H1 (cell line): ENCODE results near the gene CHRNA1. TPM values are rescaled to one million over a fixed set of nuclear protein-coding genes. Genes with fewer than 3 reads are reported as not detected.

ENCODE experiments used
- CTCF ChIA-PET: fragments of 300-600 bp; sonication (Branson Sonifier 250); formaldehyde crosslinking; loops from one replicate; lab custom pipeline; 2021; ENCODE audit not compliant: partially characterized antibody; lab: Charles Lee
- POLR2A ChIA-PET: fragments of 300-600 bp; sonication (Branson Sonifier 250); formaldehyde crosslinking; loops from one replicate; lab custom pipeline; 2021; ENCODE audit warnings: inconsistent platforms; ENCODE audit not compliant: partially characterized antibody; lab: Charles Lee
- DNase-seq, 2 experiments: peaks; one replicate each; pipeline versions ENCODE4 v3.0.0 to v3.0.0-alpha.2; 2010 to 2022; ENCODE audit warnings: low spot score in 2 of 2, low read depth in 1 of 2, mixed read lengths in 1 of 2
- FAIRE-seq: peaks from 2 replicates; lab custom pipeline; 2011; peaks lifted over from hg19 to GRCh38; lab: Jason Lieb, UNC
- H2AFZ ChIP-seq: 2 replicates; pipeline ENCODE4 v1.8.1; 2012; ENCODE audit warnings: low read length, inconsistent platforms
- H2AK5ac ChIP-seq: 2 replicates; pipeline ENCODE4 v1.6.1; 2013; ENCODE audit warnings: low read depth, low read length
- H2BK120ac ChIP-seq: replicated peaks from 2 replicates; pipeline ENCODE3; 2013; ENCODE audit warnings: low read depth, low read length, inconsistent platforms
- H2BK12ac ChIP-seq: 2 replicates; pipeline ENCODE4 v1.6.1; 2013; ENCODE audit warnings: low read depth, low read length
- H2BK15ac ChIP-seq: 2 replicates; pipeline ENCODE4 v1.6.1; 2013; ENCODE audit warnings: low read length
- H2BK20ac ChIP-seq: 2 replicates; pipeline ENCODE4 v1.6.1; 2013; ENCODE audit warnings: low read length
- H2BK5ac ChIP-seq: 2 replicates; pipeline ENCODE4 v1.6.1; 2013; ENCODE audit warnings: low read depth, low read length
- H3K14ac ChIP-seq: 2 replicates; pipeline ENCODE4 v1.6.1; 2013; ENCODE audit warnings: inconsistent platforms; ENCODE audit not compliant: insufficient read length
- H3K18ac ChIP-seq: 2 replicates; pipeline ENCODE4 v1.6.1; 2013; ENCODE audit warnings: low read length; ENCODE audit errors: extremely low read depth
- H3K23ac ChIP-seq: 2 replicates; pipeline ENCODE4 v1.6.1; 2013; ENCODE audit warnings: inconsistent platforms; ENCODE audit not compliant: insufficient read length
- H3K23me2 ChIP-seq: 2 replicates; pipeline ENCODE4 v1.6.1; 2013; ENCODE audit warnings: low read depth, low read length
- H3K27ac ChIP-seq: 2 replicates; pipeline ENCODE4 v1.6.1; 2011; ENCODE audit warnings: low read depth, low read length, inconsistent platforms
- H3K27me3 ChIP-seq, 4 experiments: replicated peaks in 1 of 4; 1 replicate in 1 of 4; 2 replicates in 3 of 4; pipeline versions ENCODE4 v1.6.1 to v1.8.1; 2011 to 2013; ENCODE audit warnings: low read length in 3 of 4, mild to moderate bottlenecking in 3 of 4, inconsistent platforms in 2 of 4, mixed read lengths in 2 of 4, moderate library complexity in 1 of 4; ENCODE audit not compliant: control insufficient read depth in 3 of 4, insufficient read depth in 3 of 4; ENCODE audit errors: extremely low read depth in 1 of 4
- H3K36me3 ChIP-seq, 4 experiments: 2 replicates each; pipeline versions ENCODE4 v1.6.1 to v1.8.1; 2011 to 2013; ENCODE audit warnings: mild to moderate bottlenecking in 4 of 4, low read length in 3 of 4, moderate library complexity in 2 of 4, control low read depth in 1 of 4, inconsistent platforms in 1 of 4; ENCODE audit not compliant: insufficient read depth in 4 of 4, control insufficient read depth in 2 of 4
- H3K4ac ChIP-seq: replicated peaks from 2 replicates; pipeline ENCODE3; 2013; ENCODE audit warnings: low read length, low read depth, mixed read lengths, inconsistent platforms; ENCODE audit not compliant: insufficient read length
- H3K4me1 ChIP-seq, 4 experiments: replicated peaks in 1 of 4; 1 replicate in 1 of 4; 2 replicates in 3 of 4; pipeline versions ENCODE4 v1.6.1 to v1.8.1; 2011 to 2013; ENCODE audit warnings: low read length in 3 of 4, inconsistent platforms in 2 of 4, mixed read lengths in 1 of 4; ENCODE audit not compliant: insufficient read depth in 4 of 4, control insufficient read depth in 3 of 4
- H3K4me2 ChIP-seq, 2 experiments: 2 replicates each; pipeline versions ENCODE4 v1.6.1 to v1.8.1; 2011 to 2013; ENCODE audit warnings: low read depth in 2 of 2, low read length in 2 of 2, control low read depth in 1 of 2, inconsistent platforms in 1 of 2, mild to moderate bottlenecking in 1 of 2; ENCODE audit not compliant: insufficient read depth in 1 of 2
- H3K4me3 ChIP-seq, 4 experiments: fragments of 200-600, 300-600 bp in 1 of 4; sonication (generic), shearing (Covaris generic), sonication (Bioruptor Twin) in 1 of 4; 2 replicates each; pipeline versions ENCODE4 v1.5.1 to v1.8.1; 2011 to 2016; ENCODE audit warnings: low read length in 4 of 4, low read depth in 3 of 4, control low read depth in 2 of 4, inconsistent platforms in 2 of 4, mild to moderate bottlenecking in 2 of 4, mixed read lengths in 1 of 4, moderate library complexity in 1 of 4; ENCODE audit not compliant: insufficient read depth in 2 of 4; ENCODE audit errors: extremely low read depth in 1 of 4
- H3K56ac ChIP-seq: replicated peaks from 2 replicates; pipeline ENCODE3; 2013; ENCODE audit warnings: low read depth, mild to moderate bottlenecking, mixed read lengths, low read length, inconsistent platforms; ENCODE audit not compliant: insufficient read length
- H3K79me1 ChIP-seq: 2 replicates; pipeline ENCODE4 v1.6.1; 2013; ENCODE audit warnings: low read depth, low read length, control low read depth
- H3K79me2 ChIP-seq, 2 experiments: 2 replicates each; pipeline versions ENCODE4 v1.6.1 to v1.8.1; 2012 to 2013; ENCODE audit warnings: low read length in 2 of 2, mild to moderate bottlenecking in 2 of 2, inconsistent platforms in 1 of 2; ENCODE audit not compliant: insufficient read depth in 2 of 2, control insufficient read depth in 1 of 2
- H3K9ac ChIP-seq, 4 experiments: replicated peaks in 1 of 4; 1 replicate in 1 of 4; 2 replicates in 3 of 4; pipeline versions ENCODE4 v1.6.1 to v1.8.1; 2011 to 2013; ENCODE audit warnings: low read depth in 3 of 4, low read length in 3 of 4, control low read depth in 2 of 4, mild to moderate bottlenecking in 2 of 4, moderate library complexity in 2 of 4, inconsistent platforms in 1 of 4; ENCODE audit errors: extremely low read depth in 1 of 4
- H3K9me3 ChIP-seq, 2 experiments: 2 replicates each; pipeline versions ENCODE4 v1.6.1 to v1.8.1; 2012 to 2013; ENCODE audit warnings: mild to moderate bottlenecking in 2 of 2, moderate library complexity in 2 of 2, control low read depth in 1 of 2, inconsistent platforms in 1 of 2, low read depth in 1 of 2, low read length in 1 of 2, mixed read lengths in 1 of 2; ENCODE audit not compliant: insufficient read depth in 2 of 2
- H4K20me1 ChIP-seq, 2 experiments: replicated peaks in 1 of 2; 2 replicates each; pipeline versions ENCODE3 to v1.8.1; 2011 to 2013; ENCODE audit warnings: inconsistent platforms in 2 of 2, low read length in 2 of 2, mild to moderate bottlenecking in 1 of 2; ENCODE audit not compliant: insufficient read depth in 2 of 2, control insufficient read depth in 1 of 2
- H4K5ac ChIP-seq: 2 replicates; pipeline ENCODE4 v1.6.1; 2013; ENCODE audit warnings: low read length, low read depth, mixed read lengths, inconsistent platforms; ENCODE audit not compliant: insufficient read length
- H4K8ac ChIP-seq: 2 replicates; pipeline ENCODE4 v1.8.0; 2013; ENCODE audit warnings: mild to moderate bottlenecking, moderate library complexity, low read length, inconsistent platforms; ENCODE audit not compliant: insufficient read depth; ENCODE audit errors: extremely low read depth
- H4K91ac ChIP-seq: replicated peaks from 2 replicates; pipeline ENCODE3; 2013; ENCODE audit warnings: low read length, mixed read lengths, inconsistent platforms; ENCODE audit not compliant: insufficient read length
- BACH1 ChIP-seq: IDR thresholded peaks from 2 replicates; pipeline ENCODE4 v1.6.1; 2012; ENCODE audit warnings: low read length, improper control_type of control experiment
- BCL11A ChIP-seq, 2 experiments: IDR thresholded peaks; one replicate each; pipeline ENCODE4 v1.6.1; 2011; ENCODE audit warnings: low read depth in 2 of 2, low read length in 2 of 2, mild to moderate bottlenecking in 2 of 2
- CBX5 ChIP-seq: fragments of 300-800, 300-1000 bp; sonication (generic); IDR thresholded peaks from 2 replicates; pipeline ENCODE4 v1.7.1; 2016; ENCODE audit warnings: antibody characterized with exemption, low read length, low read depth
- CHD2 ChIP-seq: IDR thresholded peaks from 2 replicates; pipeline ENCODE4 v1.6.1; 2012; ENCODE audit warnings: low read length, improper control_type of control experiment
- CREB1 ChIP-seq: IDR thresholded peaks from 2 replicates; pipeline ENCODE4 v1.6.1; 2012; ENCODE audit warnings: inconsistent platforms
- EP300 ChIP-seq, 2 experiments: IDR thresholded peaks; 1 replicate in 1 of 2; 2 replicates in 1 of 2; pipeline ENCODE4 v1.6.1; 2011 to 2012; ENCODE audit warnings: low read depth in 2 of 2, low read length in 2 of 2, mild to moderate bottlenecking in 2 of 2, borderline replicate concordance in 1 of 2, inconsistent platforms in 1 of 2, moderate library complexity in 1 of 2
- MAFK ChIP-seq: IDR thresholded peaks from 2 replicates; pipeline ENCODE4 v1.6.1; 2012; ENCODE audit warnings: low read depth, mild to moderate bottlenecking, improper control_type of control experiment, low read length
- NANOG ChIP-seq: IDR thresholded peaks from 2 replicates; pipeline ENCODE4 v1.6.1; 2011; ENCODE audit warnings: low read length, low read depth, mild to moderate bottlenecking, inconsistent platforms; ENCODE audit not compliant: insufficient read depth, poor library complexity, severe bottlenecking
- RAD21 ChIP-seq, 2 experiments: IDR thresholded peaks in 1 of 2; conservative IDR thresholded peaks in 1 of 2; 2 replicates each; pipeline ENCODE4 v1.6.1; 2011; ENCODE audit warnings: low read depth in 2 of 2, low read length in 2 of 2, improper control_type of control experiment in 1 of 2, inconsistent platforms in 1 of 2, mild to moderate bottlenecking in 1 of 2, moderate library complexity in 1 of 2
- SAP30 ChIP-seq: fragments of 300-600 bp; sonication (generic); IDR thresholded peaks from 2 replicates; pipeline ENCODE4 v1.7.1; 2012; ENCODE audit warnings: low read length, moderate library complexity, mild to moderate bottlenecking, inconsistent platforms; ENCODE audit not compliant: insufficient read depth, insufficient replicate concordance
- SP1 ChIP-seq: IDR thresholded peaks from 2 replicates; pipeline ENCODE4 v1.6.1; 2011; ENCODE audit warnings: low read depth, low read length
- TCF12 ChIP-seq: IDR thresholded peaks from 2 replicates; pipeline ENCODE4 v1.6.1; 2011; ENCODE audit warnings: low read depth, mild to moderate bottlenecking, low read length
- WGBS, 2 experiments: shearing (Covaris generic) in 1 of 2; methylation state at CpG; one replicate each; pipeline versions ENCODE4 v1.1.6 to v1.1.7; 2013 to 2015; ENCODE audit warnings: low lambda C conversion rate in 2 of 2, mixed read lengths in 2 of 2, inconsistent platforms in 1 of 2, low coverage in 1 of 2, missing lambda C conversion rate in 1 of 2; ENCODE audit not compliant: insufficient replicate concordance in 2 of 2, insufficient coverage in 1 of 2, insufficient read length in 1 of 2; ENCODE audit errors: extremely low coverage in 1 of 2, missing lambda C conversion rate in 1 of 2; 5-methylcytosine and 5-hydroxymethylcytosine counted together
- polyA plus RNA-seq, 7 experiments: library from polyadenylated mRNA; depleted of rRNA in 3 of 7; stranded (reverse) in 5 of 7; unstranded in 2 of 7; fragments of >200 nt in 5 of 7; fragments of 200-250 nt in 2 of 7; gene quantifications; 1 replicate in 5 of 7; 2 replicates in 1 of 7; 4 replicates in 1 of 7; pipeline versions ENCODE4 v1.2.1 to v1.2.3, GENCODE V29; 2011 to 2013; ENCODE audit warnings: missing spikeins in 2 of 7, mixed read lengths in 2 of 7
- total RNA-seq: library from RNA; stranded (reverse); fragmentation: NEBNext Ultra II Directional; extraction: Animal tissue kit (Norgen Biotek cat#: 25700); gene quantifications from 2 replicates; pipeline ENCODE4 v1.2.1, GENCODE V29; 2021

CHRNA1 gene
- total and polyA plus RNA-seq, 2 of the 8 experiments (the other 6 are each of a cell fraction or from before 2014, with no cell fraction given) = 0.11 to 0.15 TPM

- FAIRE-seq = no peak
Measured at GRCh38 chr2:174780856-174781255, 16.6 kb upstream of the CHRNA1 start.

More at GRCh38 chr2:174780856-174781255, 16.6 kb upstream of the CHRNA1 start:
- no peaks in the 10 kb centered on the region for H3K23me2 ChIP-seq
- no peak for DNase-seq
- no peak overlapping the region for H2BK15ac ChIP-seq
- H2BK20ac ChIP-seq = no peak overlapping the region; the same call in 1 of the 2 replicates
- peaks cover 0 to 12% (median 3%) of the 10 kb centered on the region in 4 experiments for H3K4me1 ChIP-seq
- H3K36me3 ChIP-seq = no peaks in the 10 kb centered on the region
- WGBS, 2 experiments = 89% methylated on average over 7 of the region's 7 CpGs; no CpG with 5 or more reads in 1 of the 2 experiments
- H4K91ac ChIP-seq = no peak overlapping the region
- TF ChIP-seq NANOG (no peak), SAP30 (no peak), TCF12 (no peak), BACH1 (no peak), CBX5 (no peak), EP300 (IDR thresholded peaks at IDR 0.05; ENCODE audit: borderline replicate concordance in 1 of 2, low read depth in 2 of 2, low read length in 2 of 2) (no peak), CHD2 (no peak), BCL11A (IDR thresholded peaks at IDR 0.05; ENCODE audit: low read depth in 2 of 2, low read length in 2 of 2) (no peak), RAD21 (IDR thresholded peaks at IDR 0.05 in 1 of 2, conservative IDR thresholded peaks at IDR 0.05 in 1 of 2; ENCODE audit: low read depth in 2 of 2, low read length in 2 of 2) (no peak), CREB1 (no peak), SP1 (no peak), MAFK (no peak)
- H3K9me3 ChIP-seq = no peaks in the 10 kb centered on the region
- no peak overlapping the region for H3K4me3 ChIP-seq
- no peak overlapping the region for H4K8ac ChIP-seq
- H3K4ac ChIP-seq = no peak overlapping the region
- H4K5ac ChIP-seq = no peak overlapping the region
- no peaks in the 10 kb centered on the region for H3K79me2 ChIP-seq
- H2AFZ ChIP-seq = no peak overlapping the region
- no peak overlapping the region for H3K27ac ChIP-seq
- no peaks in the 10 kb centered on the region for H4K20me1 ChIP-seq
- no peak overlapping the region for H3K4me2 ChIP-seq
- no peak overlapping the region for H2BK5ac ChIP-seq
- ChIA-PET CTCF (interaction anchor here (0.8 to 4.9 kb wide), 12 partner anchors 7 to 209 kb away, joined by 3 to 37 read pairs (median 4); no protein-coding TSS in a partner anchor), POLR2A (interaction anchor here (0.5 to 1.6 kb wide), 6 partner anchors 9 to 890 kb away, joined by 3 to 5 read pairs (median 3); no protein-coding TSS in a partner anchor)
- H3K18ac ChIP-seq = no peak overlapping the region
- no peaks in the 10 kb centered on the region for H3K79me1 ChIP-seq
- H2AK5ac ChIP-seq = no peak overlapping the region
- H3K27me3 ChIP-seq = no peaks in the 10 kb centered on the region
- no peak overlapping the region for H2BK120ac ChIP-seq
- H3K14ac ChIP-seq = no peak overlapping the region
- no peak overlapping the region for H3K56ac ChIP-seq
- H3K23ac ChIP-seq = no peak overlapping the region
- H3K9ac ChIP-seq = no peak overlapping the region
- H2BK12ac ChIP-seq = 0 out of 2 replicates have a peak overlapping the region, but pooled peaks have one; percentile 13
